Neutrophil (primary cell): Measurements from ENCODE around the gene KRTAP13-4.

Source experiments
- H3K27ac ChIP-seq: fragments of 200-600 bp; sonication (generic); 2 replicates; pipeline ENCODE4 v1.5.1; 2016; ENCODE audit warnings: mild to moderate bottlenecking, moderate library complexity
- H3K27me3 ChIP-seq: fragments of 200-600 bp; sonication (generic); 2 replicates; pipeline ENCODE4 v1.6.0; 2016; ENCODE audit warnings: mild to moderate bottlenecking
- H3K36me3 ChIP-seq: fragments of 200-600 bp; sonication (generic); 2 replicates; pipeline ENCODE4 v1.5.1; 2017
- H3K4me1 ChIP-seq, 2 experiments: fragments of 200-600 bp in 1 of 2; sonication (generic) in 1 of 2; 1 replicate in 1 of 2; 2 replicates in 1 of 2; pipeline versions ENCODE4 v1.5.1 to v1.6.1; 2013 to 2016; ENCODE audit warnings: low read depth in 1 of 2, low read length in 1 of 2, mild to moderate bottlenecking in 1 of 2, moderate library complexity in 1 of 2; ENCODE audit not compliant: control insufficient read depth in 1 of 2, insufficient read depth in 1 of 2
- H3K4me3 ChIP-seq, 2 experiments: fragments of 200-600 bp in 1 of 2; sonication (generic) in 1 of 2; 1 replicate in 1 of 2; 2 replicates in 1 of 2; pipeline ENCODE4 v1.5.1; 2013 to 2016; ENCODE audit warnings: low read depth in 1 of 2, low read length in 1 of 2, mild to moderate bottlenecking in 1 of 2, moderate library complexity in 1 of 2
- H3K9me3 ChIP-seq: fragments of 200-600 bp; sonication (generic); 2 replicates; pipeline ENCODE4 v1.5.1; 2016
- TF ChIP-seq, protein P1 (sequence below): fragments of 200-600 bp; sonication (generic); IDR thresholded peaks from 2 replicates; pipeline ENCODE4 v1.5.1; 2016; ENCODE audit warnings: antibody characterized with exemption

The KRTAP13-4 gene

DNA sequence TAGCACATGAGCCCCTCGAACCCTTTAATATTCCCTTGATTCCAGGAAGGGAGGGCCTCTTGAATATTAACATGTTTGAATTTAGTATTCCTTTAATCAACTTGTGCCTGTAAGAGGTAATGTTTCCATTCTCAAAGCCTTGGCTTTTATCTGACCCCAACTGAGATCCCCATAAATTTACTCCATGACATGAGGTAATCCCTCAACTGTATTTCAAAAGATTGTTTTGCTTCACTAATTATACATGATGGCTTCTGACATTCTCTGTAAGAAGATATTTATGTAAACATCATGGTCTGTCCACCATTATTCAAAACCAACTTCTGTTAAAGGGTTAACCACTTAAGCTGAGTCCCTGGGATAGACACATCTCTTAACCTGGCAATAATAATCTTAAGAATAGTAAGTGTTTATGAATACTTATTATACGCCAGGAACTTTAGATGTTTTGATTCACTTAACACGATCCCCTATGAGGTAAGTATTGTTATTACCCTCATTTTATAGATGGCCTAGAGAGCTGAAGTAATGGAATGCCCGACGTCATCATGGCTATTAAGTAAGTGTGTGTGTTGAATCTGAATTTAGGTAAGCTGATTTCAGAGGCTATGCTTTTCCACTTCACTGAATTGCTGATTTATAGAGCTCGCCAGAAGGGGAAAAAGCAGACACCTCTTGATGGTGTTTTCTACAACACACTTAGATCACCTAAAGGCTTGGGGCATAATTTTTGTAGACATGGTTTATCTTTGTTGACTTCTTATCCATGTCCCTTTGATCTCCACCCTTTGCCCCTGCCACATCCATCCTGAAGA lies 39.1 kb downstream of the KRTAP13-4 start:
- H3K4me1 ChIP-seq, result no peaks in the 10 kb centered on the region
- H3K27ac ChIP-seq, result no peak overlapping the region
- H3K27me3 ChIP-seq, result no peaks in the 10 kb centered on the region
- no peak overlapping the region for H3K4me3 ChIP-seq
- no peaks in the 10 kb centered on the region for H3K36me3 ChIP-seq
- TF ChIP-seq, protein P1, sequence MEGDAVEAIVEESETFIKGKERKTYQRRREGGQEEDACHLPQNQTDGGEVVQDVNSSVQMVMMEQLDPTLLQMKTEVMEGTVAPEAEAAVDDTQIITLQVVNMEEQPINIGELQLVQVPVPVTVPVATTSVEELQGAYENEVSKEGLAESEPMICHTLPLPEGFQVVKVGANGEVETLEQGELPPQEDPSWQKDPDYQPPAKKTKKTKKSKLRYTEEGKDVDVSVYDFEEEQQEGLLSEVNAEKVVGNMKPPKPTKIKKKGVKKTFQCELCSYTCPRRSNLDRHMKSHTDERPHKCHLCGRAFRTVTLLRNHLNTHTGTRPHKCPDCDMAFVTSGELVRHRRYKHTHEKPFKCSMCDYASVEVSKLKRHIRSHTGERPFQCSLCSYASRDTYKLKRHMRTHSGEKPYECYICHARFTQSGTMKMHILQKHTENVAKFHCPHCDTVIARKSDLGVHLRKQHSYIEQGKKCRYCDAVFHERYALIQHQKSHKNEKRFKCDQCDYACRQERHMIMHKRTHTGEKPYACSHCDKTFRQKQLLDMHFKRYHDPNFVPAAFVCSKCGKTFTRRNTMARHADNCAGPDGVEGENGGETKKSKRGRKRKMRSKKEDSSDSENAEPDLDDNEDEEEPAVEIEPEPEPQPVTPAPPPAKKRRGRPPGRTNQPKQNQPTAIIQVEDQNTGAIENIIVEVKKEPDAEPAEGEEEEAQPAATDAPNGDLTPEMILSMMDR, result no peak
- no peaks in the 10 kb centered on the region for H3K9me3 ChIP-seq

DNA sequence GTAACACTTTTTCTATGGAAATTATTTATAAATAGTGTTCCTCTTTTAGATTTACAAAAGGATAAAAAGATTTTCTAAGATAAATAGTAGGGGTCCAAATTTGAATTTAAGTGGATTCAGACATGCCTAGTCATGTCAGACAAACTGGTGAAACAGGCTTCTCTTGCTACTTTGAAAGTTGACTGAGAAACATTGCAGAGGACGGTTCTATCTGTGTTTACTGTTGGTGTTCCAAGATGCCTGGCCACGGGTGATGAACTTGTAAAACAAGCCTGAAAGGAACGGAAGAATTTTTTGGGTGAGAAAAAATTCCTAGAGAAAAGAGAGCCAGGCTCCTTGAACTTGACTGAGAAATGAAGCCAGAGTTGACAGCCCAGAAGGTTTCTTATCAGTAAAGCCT lies 48.0 kb downstream of the KRTAP13-4 start:
- H3K27ac ChIP-seq, result no peak overlapping the region
- no peaks in the 10 kb centered on the region for H3K36me3 ChIP-seq
- TF ChIP-seq, protein P1, result no peak
- H3K27me3 ChIP-seq, result no peaks in the 10 kb centered on the region
- no peaks in the 10 kb centered on the region for H3K4me1 ChIP-seq
- no peaks in the 10 kb centered on the region for H3K9me3 ChIP-seq
- H3K4me3 ChIP-seq, result no peak overlapping the region

DNA sequence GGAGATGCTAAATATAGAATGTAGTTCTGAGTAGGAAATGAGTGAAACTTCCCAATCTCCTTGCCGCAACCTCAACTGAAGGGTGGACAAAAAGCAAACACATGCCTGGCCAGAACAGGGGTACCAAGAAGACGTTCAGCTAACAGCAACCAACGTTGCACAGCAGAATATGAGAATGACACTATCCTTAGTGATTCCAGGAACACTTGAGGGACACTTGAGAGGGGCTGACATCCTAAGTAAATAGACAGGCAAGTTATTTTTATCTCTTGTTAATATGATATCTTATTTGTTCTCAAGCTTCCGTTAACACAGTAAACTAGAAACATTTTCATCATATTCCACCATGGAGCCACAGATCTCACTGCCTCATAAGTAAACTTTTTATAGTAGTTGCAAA lies 49.2 kb downstream of the KRTAP13-4 start:
- Histone ChIP-seq H3K9me3 (no peaks in the 10 kb centered on the region), H3K4me1 (no peaks in the 10 kb centered on the region), H3K36me3 (no peaks in the 10 kb centered on the region), H3K4me3 (no peak overlapping the region), H3K27ac (no peak overlapping the region), H3K27me3 (no peaks in the 10 kb centered on the region)
- TF ChIP-seq, protein P1, result no peak

DNA sequence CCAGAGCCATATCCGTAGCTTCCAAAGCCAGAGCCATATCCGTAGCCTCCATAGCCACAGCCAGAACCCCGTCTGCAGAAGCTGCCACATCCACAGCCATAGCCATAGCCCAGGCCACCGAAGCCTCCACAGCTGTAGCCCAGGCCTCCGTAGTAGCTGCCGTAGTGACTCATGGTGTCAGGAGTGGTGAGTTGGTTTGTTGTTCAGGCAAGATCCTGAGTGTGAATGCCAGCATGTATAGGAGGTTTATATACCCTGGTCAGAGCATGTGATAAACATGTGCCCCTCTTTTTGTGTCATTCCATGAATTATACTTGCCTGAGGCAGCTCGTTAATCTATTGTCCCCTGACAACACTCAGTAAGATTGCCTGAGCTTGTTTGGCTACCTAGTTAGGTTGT lies 50.1 kb downstream of the KRTAP13-4 start, which contains the start of gene KRTAP19-1:
KRTAP19-1 (minus strand) TSS at position 223 of the 400 bp plus-strand sequence; CDS start at position 173, 50 bp downstream.
- Histone ChIP-seq H3K4me1 (no peaks in the 10 kb centered on the region), H3K36me3 (no peaks in the 10 kb centered on the region), H3K4me3 (no peak within 1 kb of the TSS), H3K27me3 (no peaks in the 10 kb centered on the region), H3K9me3 (no peaks in the 10 kb centered on the region), H3K27ac (no peak within 1 kb of the TSS)
- TF ChIP-seq, protein P1, result no peak
